ENCODE results near the gene STKLD1. TPM values are rescaled to one million over a fixed set of nuclear protein-coding genes. Genes with fewer than 3 reads are reported as not detected.

The STKLD1 gene
- polyA plus RNA-seq, 10 donors, result 0.87 to 2.1 (median 1.6) TPM

GRCh38 chr9:133344979-133345378 lies 31.2 kb upstream of the STKLD1 start:
- no peak for DNase-seq

DNA sequence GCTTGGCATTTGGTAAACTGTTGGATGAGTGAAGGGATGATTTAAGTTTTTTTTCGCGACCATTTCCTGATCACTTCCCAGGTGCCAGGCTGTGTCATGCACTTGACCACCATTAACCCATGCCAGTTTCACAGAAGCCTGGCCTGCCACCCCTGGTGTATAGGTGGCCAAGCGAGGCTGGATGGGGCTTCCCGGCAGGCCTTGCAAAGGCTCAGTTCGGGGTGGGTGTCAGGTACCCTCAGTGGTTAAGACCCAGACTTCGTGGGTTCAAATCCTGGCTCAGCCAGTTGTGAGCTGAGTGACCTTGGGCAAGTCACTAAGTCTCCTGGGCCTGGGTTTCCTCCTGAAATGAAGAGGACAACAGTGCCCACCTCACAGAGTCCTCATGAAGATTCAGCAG lies 30.6 kb upstream of the STKLD1 start:
- no peak for DNase-seq

- DNase-seq, result peak in 1 of 3 donors; percentile 30
Measured at GRCh38 chr9:133346021-133346785, 30.0 kb upstream of the STKLD1 start.

GRCh38 chr9:133347515-133347984 lies 28.6 kb upstream of the STKLD1 start:
- peak; percentile 29 to 72 (median 50) for DNase-seq

DNA sequence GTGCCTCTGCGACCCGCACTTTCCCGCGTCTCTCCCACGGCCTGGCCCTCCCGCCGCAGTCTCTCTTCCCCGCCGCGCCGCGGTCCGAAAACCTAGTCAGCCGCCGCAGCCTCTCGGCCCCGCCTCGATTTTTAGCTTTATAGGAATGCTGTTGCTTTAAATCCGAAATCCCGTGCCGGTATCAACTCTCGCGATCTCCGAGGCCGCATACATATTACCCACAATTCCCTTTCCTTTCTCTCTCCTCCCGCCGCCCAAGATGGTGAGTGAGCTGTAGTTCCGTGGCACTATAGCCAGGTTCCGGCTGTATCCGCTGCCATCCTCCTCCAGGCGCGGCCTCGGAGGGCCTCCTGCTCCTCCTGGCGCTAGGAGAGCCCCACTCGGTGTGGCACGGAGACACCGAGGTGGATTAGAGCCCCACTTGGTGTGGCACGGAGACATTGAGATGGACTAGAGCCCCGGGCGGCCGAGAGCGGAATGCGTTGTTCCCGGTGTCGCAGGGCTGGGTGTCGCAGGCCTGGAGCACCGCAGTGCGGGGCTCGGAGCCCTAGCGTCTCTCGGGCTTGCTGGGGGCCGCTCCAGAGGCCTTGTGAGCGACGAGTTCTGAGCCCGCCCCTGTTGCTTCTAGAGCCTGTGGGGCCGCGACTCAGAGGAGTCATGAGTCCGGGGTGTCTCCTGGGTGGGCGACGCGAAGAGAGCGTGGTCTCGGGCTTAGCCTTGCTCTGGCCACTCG lies 28.0 kb upstream of the STKLD1 start, which contains the start of the genes MED22 and RPL7A:
TSS of gene MED22 (minus strand) at position 147 of the 733 bp plus-strand sequence. CDS start 1,469 bp downstream, outside the sequence.
TSS of gene RPL7A (plus strand) at position 234 of the 733 bp plus-strand sequence. CDS start at position 260, 26 bp downstream.
- DNase-seq, result peak; percentile 97 to 99 (median 97)

DNA sequence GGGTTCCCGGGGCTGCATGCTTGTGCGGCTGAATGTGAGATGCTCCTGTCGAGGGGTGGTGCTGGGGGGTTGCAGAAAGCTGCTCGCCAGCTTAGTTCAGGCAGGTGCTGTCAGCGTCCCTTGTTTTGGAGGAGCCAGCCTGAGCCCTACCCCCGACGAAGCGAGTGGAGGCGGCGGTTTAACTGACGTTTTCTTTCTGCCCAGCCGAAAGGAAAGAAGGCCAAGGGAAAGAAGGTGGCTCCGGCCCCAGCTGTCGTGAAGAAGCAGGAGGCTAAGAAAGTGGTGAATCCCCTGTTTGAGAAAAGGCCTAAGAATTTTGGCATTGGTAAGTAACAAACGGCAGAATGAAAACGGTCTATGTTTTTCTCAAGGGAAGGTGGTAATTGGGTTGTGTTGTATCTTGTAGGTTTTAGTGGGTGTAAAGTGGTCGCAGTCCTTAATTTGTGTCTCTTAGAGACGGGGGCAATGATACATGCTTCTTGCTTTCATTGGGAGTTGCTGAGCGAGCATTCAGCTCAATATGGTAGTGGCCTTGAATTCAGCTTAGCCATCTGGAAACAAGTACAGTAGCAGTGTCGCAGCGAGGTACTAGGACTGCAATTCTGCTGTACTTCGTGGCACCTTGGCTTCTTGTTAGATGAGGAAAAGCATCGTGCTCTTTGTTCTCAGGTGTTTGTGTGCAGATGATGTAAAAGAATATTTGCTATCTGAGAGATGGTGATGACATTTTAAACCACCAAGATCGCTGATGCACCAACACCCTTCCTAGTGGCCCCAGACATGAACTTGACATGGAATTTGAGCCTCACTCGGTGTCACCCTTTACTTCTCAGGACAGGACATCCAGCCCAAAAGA lies 27.2 kb upstream of the STKLD1 start:
- no peak for DNase-seq

- DNase-seq, result no peak
Measured at GRCh38 chr9:133349965-133350616, 26.1 kb upstream of the STKLD1 start.

GRCh38 chr9:133351526-133351907 lies 24.6 kb upstream of the STKLD1 start:
- no peak for DNase-seq

GRCh38 chr9:133351908-133352634 lies 24.1 kb upstream of the STKLD1 start:
- DNase-seq, result no peak

GRCh38 chr9:133352635-133353340 lies 23.4 kb upstream of the STKLD1 start:
- DNase-seq, result no peak

DNA sequence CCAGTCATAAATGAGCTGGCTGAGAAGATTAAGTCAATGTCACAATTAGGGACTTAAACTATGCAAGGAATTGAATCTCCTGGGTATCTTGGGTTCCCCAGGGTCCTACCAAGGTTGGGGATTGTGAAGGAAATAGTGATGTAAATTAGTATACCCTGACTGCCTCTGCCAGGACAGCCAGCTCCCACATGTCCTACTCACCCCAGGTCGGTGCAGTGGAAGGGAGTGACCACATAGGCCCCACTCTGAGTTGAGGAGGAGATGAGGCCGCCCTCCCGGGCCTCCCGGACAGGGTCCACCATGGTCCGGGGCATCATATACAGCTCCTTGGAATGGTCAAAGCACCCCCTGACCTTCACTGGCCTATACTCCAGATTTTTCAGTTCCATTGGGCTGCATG lies 22.6 kb upstream of the STKLD1 start:
- DNase-seq, result no peak

DNA sequence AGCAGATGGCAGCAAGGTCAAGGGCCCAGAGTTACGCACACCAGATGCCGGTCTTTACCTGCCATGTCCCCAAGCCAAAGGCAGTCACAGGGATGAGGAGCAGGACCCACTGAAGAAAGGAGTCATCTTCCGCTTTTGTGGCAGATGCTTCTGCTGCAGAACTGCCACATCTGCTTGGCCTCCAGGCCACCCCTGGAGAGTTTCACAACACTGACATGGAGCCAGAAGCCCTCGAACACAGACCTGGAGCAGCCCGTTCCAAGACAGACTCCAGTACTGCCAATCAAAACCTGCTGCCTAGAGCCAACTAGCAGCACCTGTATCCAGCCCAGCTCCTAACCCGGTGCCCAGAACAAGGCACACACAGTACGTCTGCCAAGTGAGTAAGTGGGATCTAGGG lies 21.4 kb upstream of the STKLD1 start:
- DNase-seq, result no peak

DNA sequence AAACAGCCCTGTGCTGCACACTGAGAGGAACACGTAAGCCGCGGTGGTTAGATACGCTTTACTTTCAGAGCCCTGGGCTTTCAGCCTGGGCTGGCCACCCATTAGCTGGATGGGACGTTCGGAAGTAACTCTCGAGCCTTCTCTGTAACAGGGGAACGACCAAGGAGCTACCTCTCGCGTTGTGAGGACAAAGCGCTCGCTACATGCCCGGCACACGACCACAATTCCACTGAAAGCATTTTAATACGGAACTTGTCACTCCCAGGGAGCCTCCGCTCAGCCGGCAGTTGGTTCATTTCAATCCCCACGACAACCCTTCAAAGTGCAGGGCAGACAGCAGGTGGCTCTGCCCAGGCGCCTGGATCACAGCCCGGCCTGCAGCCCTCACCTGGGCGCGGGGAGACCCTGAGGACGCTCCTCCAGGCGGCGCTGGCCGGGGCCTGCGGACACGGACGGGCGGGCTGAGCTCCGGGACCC lies 20.2 kb upstream of the STKLD1 start:
- DNase-seq, result no peak

GRCh38 chr9:133356391-133357091 lies 19.6 kb upstream of the STKLD1 start, which contains the start of the genes SURF1 and SURF2:
Gene SURF1 (minus strand): TSS chr9:133356487. CDS start chr9:133356453, 34 bp downstream.
Gene SURF2 (plus strand): TSS chr9:133356550. CDS start chr9:133356593, 43 bp downstream.
- DNase-seq, result peak; percentile 76 to 93 (median 88)

DNA sequence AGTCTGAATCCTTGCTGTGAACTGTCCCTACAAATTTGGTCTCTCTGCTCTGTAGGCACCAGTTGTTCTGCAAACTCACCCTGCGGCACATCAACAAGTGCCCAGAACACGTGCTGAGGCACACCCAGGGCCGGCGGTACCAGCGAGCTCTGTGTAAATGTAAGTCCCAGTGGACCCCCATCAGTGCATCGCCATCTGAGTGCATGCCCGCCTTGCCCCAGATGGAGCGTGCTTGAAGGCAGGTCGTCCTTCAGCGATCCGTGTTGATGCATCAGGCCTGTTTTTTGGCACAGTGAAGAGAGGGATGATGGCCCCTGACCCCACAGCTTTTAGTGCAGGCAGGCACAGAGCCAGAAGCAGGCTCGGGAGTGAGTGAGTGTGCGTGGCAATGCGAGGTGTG lies 18.5 kb upstream of the STKLD1 start:
- no peak for DNase-seq

GRCh38 chr9:133359399-133360175 lies 16.6 kb upstream of the STKLD1 start:
- DNase-seq, result peak in 1 of 3 donors; percentile 35

GRCh38 chr9:133360400-133361393 lies 15.5 kb upstream of the STKLD1 start:
- no peak for DNase-seq
